GM12878 (cell line): ENCODE measurements around the gene SYNGAP1. TPM values are rescaled to one million over a fixed set of nuclear protein-coding genes. Genes with fewer than 3 reads are reported as not detected.

Experiments
- ATAC-seq: fragments of 200-7000 bp; cut with Tn5 transposase; 3 replicates; pipeline ENCODE4 v1.9.1; 2020; ENCODE audit warnings: mild to moderate bottlenecking, moderate library complexity
- BruUV-seq: library from RNA; stranded (reverse); fragments of 400-500 nt; replicated peaks from 2 replicates; lab custom pipeline; 2021; lab: Mats Ljungman, UMichigan
- CTCF ChIA-PET: fragments of 300-600 bp; sonication (Branson Sonifier 250); formaldehyde crosslinking; extraction: SDS; loops from one replicate; lab custom pipeline; 2021; ENCODE audit warnings: inconsistent platforms; lab: Yijun Ruan, JAX
- POLR2A ChIA-PET: fragments of 350-600 bp; formaldehyde crosslinking; extraction: SDS; loops from one replicate; lab custom pipeline; 2021; ENCODE audit warnings: inconsistent platforms; lab: Charles Lee
- RAD21 ChIA-PET: fragments of 300-600 bp; sonication (Branson Sonifier 250); formaldehyde crosslinking; loops from one replicate; lab custom pipeline; 2023; ENCODE audit warnings: antibody characterized with exemption; ENCODE audit not compliant: unreplicated experiment; lab: Charles Lee
- SMC1A ChIA-PET: fragments of 300-600 bp; sonication (Branson Sonifier 250); formaldehyde crosslinking; loops from one replicate; lab custom pipeline; 2023; ENCODE audit not compliant: unreplicated experiment, uncharacterized antibody; lab: Charles Lee
- DNase-seq: peaks from one replicate; pipeline ENCODE4 v3.0.0-alpha.2; 2011; ENCODE audit warnings: low read depth, low spot score
- FAIRE-seq: peaks from 3 replicates; lab custom pipeline; 2011; peaks lifted over from hg19 to GRCh38; lab: Jason Lieb, UNC
- H2AFZ ChIP-seq: 2 replicates; pipeline ENCODE4 v1.6.0; 2011; ENCODE audit warnings: low read depth, low read length, control low read depth; ENCODE audit not compliant: control insufficient read depth
- H3K27ac ChIP-seq: 2 replicates; pipeline ENCODE4 v1.5.1; 2011; ENCODE audit warnings: control low read depth; ENCODE audit not compliant: control insufficient read depth, insufficient read depth
- H3K27me3 ChIP-seq, 2 experiments: replicated peaks in 1 of 2; 2 replicates each; pipeline versions ENCODE4 v1.6.0 to v1.6.1; 2011; ENCODE audit warnings: low read length in 1 of 2; ENCODE audit not compliant: control insufficient read depth in 2 of 2, insufficient read depth in 2 of 2
- H3K36me3 ChIP-seq, 2 experiments: 2 replicates each; pipeline ENCODE4 v1.5.1; 2011; ENCODE audit warnings: low read length in 1 of 2; ENCODE audit not compliant: control insufficient read depth in 2 of 2, insufficient read depth in 2 of 2
- H3K4me1 ChIP-seq: 2 replicates; pipeline ENCODE4 v1.6.1; 2011; ENCODE audit warnings: mild to moderate bottlenecking, low read length, moderate library complexity, mixed read lengths; ENCODE audit not compliant: control insufficient read depth, insufficient read depth
- H3K4me2 ChIP-seq: 2 replicates; pipeline ENCODE4 v1.6.0; 2011; ENCODE audit warnings: control low read depth; ENCODE audit not compliant: control insufficient read depth, insufficient read depth
- H3K4me3 ChIP-seq: fragments of 200-600 bp; sonication (generic); 2 replicates; pipeline ENCODE4 v1.5.1; 2016
- H3K79me2 ChIP-seq: 2 replicates; pipeline ENCODE4 v1.6.0; 2011; ENCODE audit warnings: low read length; ENCODE audit not compliant: control insufficient read depth, insufficient read depth
- H3K9ac ChIP-seq: 2 replicates; pipeline ENCODE4 v1.8.0; 2011; ENCODE audit warnings: low read length, control low read depth, mixed read lengths; ENCODE audit not compliant: control insufficient read depth, insufficient read depth
- H3K9me3 ChIP-seq: replicated peaks from 3 replicates; pipeline ENCODE4 v1.5.1; 2011; ENCODE audit warnings: mild to moderate bottlenecking, low read length; ENCODE audit not compliant: control insufficient read depth, insufficient read depth
- H4K20me1 ChIP-seq: 2 replicates; pipeline ENCODE4 v1.6.0; 2011; ENCODE audit not compliant: control insufficient read depth, insufficient read depth
- CHD4 ChIP-seq: fragments of 200-600 bp; sonication (generic); IDR thresholded peaks from 2 replicates; pipeline ENCODE4 v1.6.1; 2016; ENCODE audit warnings: mild to moderate bottlenecking
- GABPA ChIP-seq: IDR thresholded peaks from 2 replicates; pipeline ENCODE4 v1.6.1; 2014; ENCODE audit warnings: antibody characterized with exemption, low read depth, mild to moderate bottlenecking, inconsistent platforms
- NR2C1 ChIP-seq: fragments of 450-650 bp; IDR thresholded peaks from 2 replicates; pipeline ENCODE4 v1.6.1; 2017; ENCODE audit warnings: antibody characterized with exemption, mild to moderate bottlenecking, moderate library complexity
- NR2F1 ChIP-seq: fragments of 450-650 bp; conservative IDR thresholded peaks from 2 replicates; pipeline ENCODE4 v1.6.1; 2017; ENCODE audit warnings: mild to moderate bottlenecking
- PML ChIP-seq: IDR thresholded peaks from 2 replicates; pipeline ENCODE4 v1.6.1; 2012; ENCODE audit warnings: low read length, inconsistent platforms
- RELA ChIP-seq: fragments of 450-650 bp; IDR thresholded peaks from 2 replicates; pipeline ENCODE4 v1.8.0; 2014; ENCODE audit warnings: borderline replicate concordance; ENCODE audit not compliant: partially characterized antibody
- RUNX3 ChIP-seq: IDR thresholded peaks from 2 replicates; pipeline ENCODE4 v1.6.1; 2012; ENCODE audit warnings: low read length, inconsistent platforms
- SP1 ChIP-seq: IDR thresholded peaks from one replicate; pipeline ENCODE4 v1.6.1; 2011; ENCODE audit warnings: low read depth, low read length
- ZZZ3 ChIP-seq: IDR thresholded peaks from 2 replicates; pipeline ENCODE4 v1.6.1; 2011; ENCODE audit warnings: low read depth; ENCODE audit not compliant: control insufficient read depth, insufficient read length
- WGBS: methylation state at CpG from one replicate; pipeline ENCODE4 v1.1.6; 2016; ENCODE audit warnings: low lambda C conversion rate; ENCODE audit not compliant: insufficient replicate concordance, insufficient coverage; ENCODE audit errors: missing lambda C conversion rate; 5-methylcytosine and 5-hydroxymethylcytosine counted together
- in situ Hi-C: fragments of 300-500 bp; cut with MboI; formaldehyde crosslinking; loops from 9 replicates; pipeline ENCODE4 v1.14.3; 2018; ENCODE audit warnings: mixed read lengths
- intact Hi-C: fragments of 100-400 bp; cut with micrococcal nuclease; formaldehyde crosslinking; loops from one replicate; pipeline ENCODE4 v1.14.2; 2022; ENCODE audit not compliant: unreplicated experiment
- polyA plus RNA-seq, 11 experiments: library from polyadenylated mRNA; depleted of rRNA in 4 of 11; unstranded in 6 of 11; stranded (reverse) in 5 of 11; fragments of >200 nt; fragmentation: Nextera tagmentation in 4 of 11; fragmentation: Illumina TruSeq in 1 of 11; extraction: Ambion mirVana in 4 of 11; extraction: Trizol in 1 of 11; gene quantifications; 1 replicate in 1 of 11; 2 replicates in 10 of 11; pipeline versions ENCODE4 v1.2.1 to v1.2.3, GENCODE V29; 2011 to 2016; ENCODE audit warnings: inconsistent platforms in 2 of 11, missing spikeins in 2 of 11, low read depth in 1 of 11
- total RNA-seq, 4 experiments: library from RNA; depleted of rRNA in 3 of 4; stranded (reverse); fragments of >200 nt in 3 of 4; fragmentation: Illumina TruSeq in 1 of 4; extraction: Trizol in 1 of 4; gene quantifications; 2 replicates each; pipeline versions ENCODE4 v1.2.1 to v1.2.3, GENCODE V29; 2013 to 2021
- TF ChIP-seq, protein P1 (sequence below): fragments of 450-650 bp; conservative IDR thresholded peaks from 2 replicates; pipeline ENCODE4 v1.6.1; 2017; ENCODE audit warnings: mild to moderate bottlenecking, moderate library complexity
- TF ChIP-seq, protein P2 (sequence below): fragments of 450-650 bp; formaldehyde crosslinking; IDR thresholded peaks from 2 replicates; pipeline ENCODE4 v1.4.0; 2022; ENCODE audit warnings: mild to moderate bottlenecking, moderate library complexity

The SYNGAP1 gene
- total and polyA plus RNA-seq, 10 of the 15 experiments (the other 5 are each of a cell fraction or from before 2014, with no cell fraction given) = 0.05 to 9.2 (median 1.2) TPM

DNA sequence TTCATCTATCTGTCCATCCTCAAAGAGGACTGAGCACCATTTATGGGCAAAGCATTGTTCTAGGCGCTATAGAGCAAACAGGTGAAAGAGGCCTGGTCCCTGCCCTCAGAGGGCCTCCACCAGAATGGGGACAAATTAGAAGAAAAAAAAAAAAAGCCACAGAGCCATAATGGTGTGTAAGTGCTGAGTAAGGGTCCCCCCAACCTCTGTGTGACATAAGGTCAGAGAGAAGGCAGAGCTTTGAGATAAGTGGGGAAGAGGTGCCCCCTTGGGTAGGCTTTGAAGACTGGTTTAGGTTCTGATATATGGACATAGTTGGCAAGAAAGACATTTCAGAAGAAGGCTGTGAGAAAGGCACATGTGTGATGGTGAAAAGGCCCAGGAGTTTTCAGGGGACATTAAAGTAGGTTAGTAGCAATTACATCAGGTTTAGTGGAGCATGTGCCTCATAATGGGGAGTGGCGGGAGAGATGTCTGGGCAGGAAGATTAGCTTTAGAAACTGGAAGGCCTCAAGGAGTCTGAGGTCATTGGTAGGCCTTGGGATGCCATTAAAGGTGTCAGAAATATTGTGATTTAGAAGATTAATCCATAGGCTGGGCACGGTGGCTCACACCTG is 19.2 kb downstream of the SYNGAP1 start:
- ChIA-PET CTCF (interaction anchor here (1.0 to 1.1 kb wide), 3 partner anchors 11 to 69 kb away, joined by 3 read pairs; no protein-coding TSS in a partner anchor), POLR2A (interaction anchor here (0.6 kb wide), 1 partner anchor 130 kb away, joined by 3 read pairs; no protein-coding TSS in a partner anchor), RAD21 (no interaction called here), SMC1A (interaction anchor here (0.6 kb wide), 1 partner anchor 44 kb away, joined by 3 read pairs; no protein-coding TSS in a partner anchor)
- H3K27me3 ChIP-seq = no peaks in the 10 kb centered on the region
- in situ Hi-C loops (no loop called here), intact Hi-C loops (no loop called here)
- peaks cover 0 to 5% of the 10 kb centered on the region in 2 experiments; a peak in 3 of 4 replicates for H3K36me3 ChIP-seq
- no peak overlapping the region for H3K4me2 ChIP-seq
- no peak for ATAC-seq
- no peaks in the 10 kb centered on the region for H3K4me1 ChIP-seq
- H3K9ac ChIP-seq = no peak overlapping the region
- no peak for FAIRE-seq
- no peaks in the 10 kb centered on the region; the same call in 1 of the 2 replicates for H4K20me1 ChIP-seq
- no peak for TF ChIP-seq ZZZ3
- TF ChIP-seq, protein P1, sequence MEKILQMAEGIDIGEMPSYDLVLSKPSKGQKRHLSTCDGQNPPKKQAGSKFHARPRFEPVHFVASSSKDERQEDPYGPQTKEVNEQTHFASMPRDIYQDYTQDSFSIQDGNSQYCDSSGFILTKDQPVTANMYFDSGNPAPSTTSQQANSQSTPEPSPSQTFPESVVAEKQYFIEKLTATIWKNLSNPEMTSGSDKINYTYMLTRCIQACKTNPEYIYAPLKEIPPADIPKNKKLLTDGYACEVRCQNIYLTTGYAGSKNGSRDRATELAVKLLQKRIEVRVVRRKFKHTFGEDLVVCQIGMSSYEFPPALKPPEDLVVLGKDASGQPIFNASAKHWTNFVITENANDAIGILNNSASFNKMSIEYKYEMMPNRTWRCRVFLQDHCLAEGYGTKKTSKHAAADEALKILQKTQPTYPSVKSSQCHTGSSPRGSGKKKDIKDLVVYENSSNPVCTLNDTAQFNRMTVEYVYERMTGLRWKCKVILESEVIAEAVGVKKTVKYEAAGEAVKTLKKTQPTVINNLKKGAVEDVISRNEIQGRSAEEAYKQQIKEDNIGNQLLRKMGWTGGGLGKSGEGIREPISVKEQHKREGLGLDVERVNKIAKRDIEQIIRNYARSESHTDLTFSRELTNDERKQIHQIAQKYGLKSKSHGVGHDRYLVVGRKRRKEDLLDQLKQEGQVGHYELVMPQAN = no peak
- no peak for TF ChIP-seq NR2C1
- no peak for TF ChIP-seq GABPA
- TF ChIP-seq NR2F1 = no peak
- TF ChIP-seq RUNX3 = no peak
- no peak for TF ChIP-seq RELA
- TF ChIP-seq CHD4 = no peak
- no peak for TF ChIP-seq PML
- TF ChIP-seq, protein P2, sequence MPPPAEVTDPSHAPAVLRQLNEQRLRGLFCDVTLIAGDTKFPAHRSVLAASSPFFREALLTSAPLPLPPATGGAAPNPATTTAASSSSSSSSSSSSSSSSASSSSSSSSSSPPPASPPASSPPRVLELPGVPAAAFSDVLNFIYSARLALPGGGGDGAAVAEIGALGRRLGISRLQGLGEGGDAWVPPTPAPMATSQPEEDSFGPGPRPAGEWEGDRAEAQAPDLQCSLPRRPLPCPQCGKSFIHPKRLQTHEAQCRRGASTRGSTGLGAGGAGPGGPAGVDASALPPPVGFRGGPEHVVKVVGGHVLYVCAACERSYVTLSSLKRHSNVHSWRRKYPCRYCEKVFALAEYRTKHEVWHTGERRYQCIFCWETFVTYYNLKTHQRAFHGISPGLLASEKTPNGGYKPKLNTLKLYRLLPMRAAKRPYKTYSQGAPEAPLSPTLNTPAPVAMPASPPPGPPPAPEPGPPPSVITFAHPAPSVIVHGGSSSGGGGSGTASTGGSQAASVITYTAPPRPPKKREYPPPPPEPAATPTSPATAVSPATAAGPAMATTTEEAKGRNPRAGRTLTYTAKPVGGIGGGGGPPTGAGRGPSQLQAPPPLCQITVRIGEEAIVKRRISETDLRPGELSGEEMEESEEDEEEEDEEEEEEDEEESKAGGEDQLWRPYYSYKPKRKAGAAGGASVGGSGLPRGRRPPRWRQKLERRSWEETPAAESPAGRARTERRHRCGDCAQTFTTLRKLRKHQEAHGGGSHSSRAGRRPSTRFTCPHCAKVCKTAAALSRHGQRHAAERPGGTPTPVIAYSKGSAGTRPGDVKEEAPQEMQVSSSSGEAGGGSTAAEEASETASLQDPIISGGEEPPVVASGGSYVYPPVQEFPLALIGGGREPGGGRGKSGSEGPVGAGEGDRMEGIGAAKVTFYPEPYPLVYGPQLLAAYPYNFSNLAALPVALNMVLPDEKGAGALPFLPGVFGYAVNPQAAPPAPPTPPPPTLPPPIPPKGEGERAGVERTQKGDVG (CRISPR knock-in tag) = no peak
- TF ChIP-seq SP1 = no peak
- H3K4me3 ChIP-seq = no peak overlapping the region
- H3K79me2 ChIP-seq = no peaks in the 10 kb centered on the region; the same call in 1 of the 2 replicates
- DNase-seq = no peak
- H3K27ac ChIP-seq = no peak overlapping the region
- TSS peak; percentile 31 for BruUV-seq
- H3K9me3 ChIP-seq = no peaks in the 10 kb centered on the region
- WGBS = 98% methylated on average over 3 of the region's 3 CpGs
- no peak overlapping the region for H2AFZ ChIP-seq
